Gastroesophageal sphincter (tissue), 3 donors: Measurements from ENCODE around the gene TMEM245.

Experiments
- CTCF ChIP-seq, 4 experiments: fragments of 200-600 bp in 2 of 4; fragments of 450-650 bp in 2 of 4; sonication (generic) in 1 of 4; IDR thresholded peaks; one replicate each; pipeline ENCODE4 v1.5.1; 2017 to 2019; ENCODE audit warnings: antibody characterized with exemption in 4 of 4, mild to moderate bottlenecking in 2 of 4, moderate library complexity in 2 of 4
- EP300 ChIP-seq: sonication (generic); formaldehyde crosslinking; IDR thresholded peaks from one replicate; pipeline ENCODE4 v1.6.1; 2017; ENCODE audit warnings: antibody characterized with exemption, mild to moderate bottlenecking
- POLR2AphosphoS5 ChIP-seq: sonication (generic); formaldehyde crosslinking; IDR thresholded peaks from one replicate; pipeline ENCODE4 v1.6.1; 2017; ENCODE audit warnings: antibody characterized with exemption

- TF ChIP-seq EP300 = no peak
- no peak for TF ChIP-seq CTCF (IDR thresholded peaks at IDR 0.05)
- no peak for TF ChIP-seq POLR2AphosphoS5
Observed at GRCh38 chr9:109060191-109060590, 59.6 kb downstream of the TMEM245 start.
